Pancreas (tissue), 10 donors: ENCODE results near the gene MVD. TPM values are rescaled to one million over a fixed set of nuclear protein-coding genes. Genes with fewer than 3 reads are reported as not detected.

Source experiments
- ATAC-seq, 4 donors: fragments of 200-7000 bp; cut with Tn5 transposase; one replicate each; pipeline versions ENCODE4 v1.8.0 to v1.9.1; 2020; ENCODE audit warnings: mild to moderate bottlenecking in 4 of 4, moderate library complexity in 4 of 4
- DNase-seq, 6 donors: peaks; one replicate each; pipeline ENCODE4 v3.0.0-alpha.2; 2020
- FAIRE-seq: peaks from 2 replicates; lab custom pipeline; 2012; peaks lifted over from hg19 to GRCh38; lab: Jason Lieb, UNC
- H3K27ac ChIP-seq, 4 donors: fragments of 200-600 bp; sonication (generic); 1 replicate in 3 of 4; 2 replicates in 1 of 4; pipeline versions ENCODE4 v1.5.0 to v1.8.0; 2020
- H3K27me3 ChIP-seq, 4 donors: fragments of 200-600 bp; one replicate each; pipeline ENCODE4 v1.8.0; 2021
- H3K36me3 ChIP-seq, 3 donors: fragments of 200-600 bp; sonication (generic) in 1 of 3; one replicate each; pipeline versions ENCODE4 v1.5.0 to v1.8.0; 2020 to 2021
- H3K4me1 ChIP-seq, 3 donors: fragments of 200-600 bp; one replicate each; pipeline ENCODE4 v1.8.0; 2021
- H3K4me3 ChIP-seq, 4 donors: fragments of 200-600 bp; sonication (generic) in 2 of 4; one replicate each; pipeline versions ENCODE4 v1.5.0 to v1.8.0; 2020 to 2021
- H3K9me3 ChIP-seq, 4 donors: fragments of 200-600 bp; one replicate each; pipeline ENCODE4 v1.8.0; 2021
- CTCF ChIP-seq, 4 donors: fragments of 200-600 bp; sonication (generic) in 3 of 4; IDR thresholded peaks; one replicate each; pipeline versions ENCODE4 v1.5.0 to v1.8.0; 2021; ENCODE audit warnings: antibody characterized with exemption in 4 of 4
- WGBS, 2 donors: extraction: QIAGEN DNeasy Blood & Tissue Kit; methylation state at CpG; one replicate each; pipeline ENCODE4 v1.1.7; 2013; 5-methylcytosine and 5-hydroxymethylcytosine counted together
- intact Hi-C, 3 donors: fragments of 100-400 bp; cut with DNase I; formaldehyde crosslinking; loops; one replicate each; pipeline versions ENCODE4 v1.11.1 to v1.14.2; 2022
- polyA plus RNA-seq, 2 donors: library from polyadenylated mRNA; stranded (reverse); fragments of 200-250 nt; gene quantifications; one replicate each; pipeline ENCODE4 v1.2.3, GENCODE V29; 2013
- total RNA-seq, 6 donors: library from RNA; stranded (reverse); fragmentation: NEBNext Ultra II Directional in 4 of 6; extraction: Animal tissue kit (Norgen Biotek cat#: 25700) in 4 of 6; gene quantifications; one replicate each; pipeline versions ENCODE4 v1.2.1 to v1.2.4, GENCODE V29; 2021 to 2023
- donor health status: healthy with polysubstance abuse.
- donor health status: DM: no; HTN: no; CAD: no; lungs with moderate emphysema.
- donor health status: DM: no; HTN: no; CAD: no.
- donor health status: control.
- donor health status: control.
- donor health status: Bipolar disorder and iron deficiency.
- donor health status: DM: yes; HTN: yes; CAD: no.
- donor health status: DM: no; HTN: no; CAD: no.
- donor health status: DM: no; HTN: no; CAD: no.
- donor health status: DM: yes; HTN: yes; CAD: no.

The MVD gene
- total and polyA plus RNA-seq, 8 donors, result 12.7 to 46.6 (median 17.5) TPM

GRCh38 chr16:88645941-88646340 is 16.9 kb downstream of the MVD start:
- 88 to 93% methylated on average over 23 of the region's 23 CpGs for WGBS, 2 donors
- Histone ChIP-seq H3K27me3 (no peaks in the 10 kb centered on the region), H3K9me3 (no peaks in the 10 kb centered on the region), H3K4me3 (no peak overlapping the region), H3K4me1 (peaks cover 0 to 9% (median 0%) of the 10 kb centered on the region in 3 donors), H3K27ac (no peak overlapping the region), H3K36me3 (no peaks in the 10 kb centered on the region)
- intact Hi-C loops, result no loop called here
- no peak for TF ChIP-seq CTCF (IDR thresholded peaks at IDR 0.05)
- DNase-seq (no peak), FAIRE-seq (no peak), ATAC-seq (no peak)

- H3K36me3 ChIP-seq, result no peaks in the 10 kb centered on the region
- TF ChIP-seq CTCF (IDR thresholded peaks at IDR 0.05), result no peak
- DNase-seq (no peak), FAIRE-seq (no peak), ATAC-seq (no peak)
- H3K27me3 ChIP-seq, result no peaks in the 10 kb centered on the region
- whole genome bisulfite sequencing, 2 donors, result 94 to 96% methylated on average over 16 of the region's 16 CpGs
- no peak overlapping the region for H3K4me3 ChIP-seq
- peaks cover 0 to 9% (median 0%) of the 10 kb centered on the region in 3 donors for H3K4me1 ChIP-seq
- no peak overlapping the region for H3K27ac ChIP-seq
- no peaks in the 10 kb centered on the region for H3K9me3 ChIP-seq
- intact Hi-C loops, result no loop called here
These were observed 17.4 kb downstream of the MVD start for GRCh38 chr16:88645455-88645854.

- WGBS, 2 donors, result 86 to 93% methylated on average over 9 of the region's 9 CpGs
- Histone ChIP-seq H3K36me3 (no peaks in the 10 kb centered on the region), H3K27me3 (no peaks in the 10 kb centered on the region), H3K9me3 (no peaks in the 10 kb centered on the region), H3K4me3 (no peak overlapping the region), H3K4me1 (peaks cover 0 to under 1% (median 0%) of the 10 kb centered on the region in 3 donors), H3K27ac (no peak overlapping the region)
- no peak for FAIRE-seq
- no peak for ATAC-seq
- intact Hi-C loops, result no loop called here
- no peak for TF ChIP-seq CTCF (IDR thresholded peaks at IDR 0.05)
- DNase-seq, result peak in 1 of 6 donors; percentile 51
These were observed 19.3 kb downstream of the MVD start for GRCh38 chr16:88643644-88643932.

GRCh38 chr16:88642881-88643643 is 19.8 kb downstream of the MVD start:
- FAIRE-seq, result no peak
- 90 to 94% methylated on average over 53 to 58 of the region's 58 CpGs for WGBS, 2 donors

More at GRCh38 chr16:88642881-88643643, 19.8 kb downstream of the MVD start:
- TF ChIP-seq CTCF (IDR thresholded peaks at IDR 0.05), result no peak
- Histone ChIP-seq H3K36me3 (no peaks in the 10 kb centered on the region), H3K4me1 (peaks cover 0 to 6% (median 0%) of the 10 kb centered on the region in 3 donors), H3K27ac (no peak overlapping the region), H3K4me3 (no peak overlapping the region), H3K9me3 (no peaks in the 10 kb centered on the region), H3K27me3 (no peaks in the 10 kb centered on the region)
- intact Hi-C loops, result no loop called here
- no peak for ATAC-seq
- DNase-seq, result peak in 1 of 6 donors; percentile 74
